Activated CD8-positive, alpha-beta T cell treated with anti-CD3 and anti-CD28 coated beads for 36 hours (primary cell): ENCODE data around the gene TTLL3. TPM values are rescaled to one million over a fixed set of nuclear protein-coding genes. Genes with fewer than 3 reads are reported as not detected.

Source experiments
- ATAC-seq: fragments of 200-7000 bp; cut with Tn5 transposase; one replicate; pipeline ENCODE4 v1.10.0; 2021; ENCODE audit warnings: mild to moderate bottlenecking, moderate library complexity
- CTCF ChIA-PET: fragments of 350-600 bp; sonication (Branson Sonifier 250); formaldehyde crosslinking; loops from one replicate; lab custom pipeline; 2021; ENCODE audit warnings: antibody characterized with exemption; lab: Charles Lee
- POLR2A ChIA-PET: fragments of 350-600 bp; sonication (Branson Sonifier 250); formaldehyde crosslinking; loops from one replicate; lab custom pipeline; 2021; ENCODE audit warnings: antibody characterized with exemption; lab: Charles Lee
- DNase-seq: peaks from one replicate; pipeline ENCODE4 v3.0.0-alpha.2; 2020
- H3K27ac Mint-ChIP-seq: one replicate; pipeline ENCODE4 v1.8.0; 2021; ENCODE audit warnings: mild to moderate bottlenecking, mixed read lengths
- H3K27me3 Mint-ChIP-seq: one replicate; pipeline ENCODE4 v1.8.0; 2021; ENCODE audit warnings: mixed read lengths
- H3K36me3 Mint-ChIP-seq: one replicate; pipeline ENCODE4 v1.8.0; 2021; ENCODE audit warnings: low read depth, mixed read lengths
- H3K4me1 Mint-ChIP-seq: one replicate; pipeline ENCODE4 v1.8.0; 2021; ENCODE audit warnings: low read depth, mixed read lengths
- H3K4me3 Mint-ChIP-seq: one replicate; pipeline ENCODE4 v1.8.0; 2021; ENCODE audit warnings: mild to moderate bottlenecking, moderate library complexity, mixed read lengths
- H3K9me3 Mint-ChIP-seq: one replicate; pipeline ENCODE4 v1.8.0; 2021; ENCODE audit warnings: mixed read lengths
- intact Hi-C: fragments of 100-400 bp; cut with micrococcal nuclease; formaldehyde crosslinking; loops from one replicate; pipeline ENCODE4 v1.10.0; 2022
- total RNA-seq, 2 experiments: library from RNA; stranded (reverse); gene quantifications; one replicate each; pipeline ENCODE4 v1.2.3, GENCODE V29; 2021
- TF ChIP-seq, protein P1 (sequence below): fragments of 200-600 bp; IDR thresholded peaks from one replicate; pipeline ENCODE4 v1.8.0; 2022; ENCODE audit warnings: antibody characterized with exemption, mild to moderate bottlenecking

Gene TTLL3
- total RNA-seq, 2 experiments from 2014 or later, result 52.4 to 61.1 TPM

DNA sequence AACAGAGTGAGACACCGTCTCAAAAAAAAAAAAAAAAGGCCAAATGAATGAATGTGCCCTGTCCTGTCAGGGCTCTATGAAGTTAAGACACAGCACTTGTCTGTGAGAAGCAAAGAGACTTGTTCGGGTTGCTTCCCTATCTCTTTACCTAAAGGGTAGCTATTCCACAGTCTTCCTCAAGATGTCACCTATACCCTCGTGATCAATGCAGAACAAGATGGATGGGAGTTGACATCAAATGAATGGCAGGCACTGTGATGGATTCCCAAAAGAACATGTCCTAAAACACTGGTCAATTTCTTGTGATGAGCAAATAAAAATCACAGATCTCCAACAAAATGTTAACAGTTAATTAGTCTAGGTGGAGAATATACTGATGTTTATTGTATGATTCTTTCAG is 27.3 kb upstream of the TTLL3 start:
- ChIA-PET POLR2A (interaction anchor here (1.0 to 2.6 kb wide), 6 partner anchors 8 to 150 kb away, joined by 3 to 7 read pairs (median 4); partner anchors contain the start of genes ARPC4 and TADA3), CTCF (interaction anchor here (1.0 to 1.3 kb wide), 7 partner anchors 10 to 418 kb away, joined by 3 to 4 read pairs (median 3); partner anchors contain the start of genes ARPC4, RPUSD3 and TADA3)
- H3K4me3 Mint-ChIP-seq, result no peak overlapping the region
- intact Hi-C loops, result no loop called here
- H3K27ac Mint-ChIP-seq, result no peak overlapping the region
- TF ChIP-seq, protein P1, sequence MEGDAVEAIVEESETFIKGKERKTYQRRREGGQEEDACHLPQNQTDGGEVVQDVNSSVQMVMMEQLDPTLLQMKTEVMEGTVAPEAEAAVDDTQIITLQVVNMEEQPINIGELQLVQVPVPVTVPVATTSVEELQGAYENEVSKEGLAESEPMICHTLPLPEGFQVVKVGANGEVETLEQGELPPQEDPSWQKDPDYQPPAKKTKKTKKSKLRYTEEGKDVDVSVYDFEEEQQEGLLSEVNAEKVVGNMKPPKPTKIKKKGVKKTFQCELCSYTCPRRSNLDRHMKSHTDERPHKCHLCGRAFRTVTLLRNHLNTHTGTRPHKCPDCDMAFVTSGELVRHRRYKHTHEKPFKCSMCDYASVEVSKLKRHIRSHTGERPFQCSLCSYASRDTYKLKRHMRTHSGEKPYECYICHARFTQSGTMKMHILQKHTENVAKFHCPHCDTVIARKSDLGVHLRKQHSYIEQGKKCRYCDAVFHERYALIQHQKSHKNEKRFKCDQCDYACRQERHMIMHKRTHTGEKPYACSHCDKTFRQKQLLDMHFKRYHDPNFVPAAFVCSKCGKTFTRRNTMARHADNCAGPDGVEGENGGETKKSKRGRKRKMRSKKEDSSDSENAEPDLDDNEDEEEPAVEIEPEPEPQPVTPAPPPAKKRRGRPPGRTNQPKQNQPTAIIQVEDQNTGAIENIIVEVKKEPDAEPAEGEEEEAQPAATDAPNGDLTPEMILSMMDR, result peak; percentile 36
- no peaks in the 10 kb centered on the region for H3K9me3 Mint-ChIP-seq
- ATAC-seq, result no peak
- no peaks in the 10 kb centered on the region for H3K27me3 Mint-ChIP-seq
- no peak for DNase-seq
- H3K4me1 Mint-ChIP-seq, result peaks cover 61% of the 10 kb centered on the region
- H3K36me3 Mint-ChIP-seq, result peaks cover 59% of the 10 kb centered on the region

DNA sequence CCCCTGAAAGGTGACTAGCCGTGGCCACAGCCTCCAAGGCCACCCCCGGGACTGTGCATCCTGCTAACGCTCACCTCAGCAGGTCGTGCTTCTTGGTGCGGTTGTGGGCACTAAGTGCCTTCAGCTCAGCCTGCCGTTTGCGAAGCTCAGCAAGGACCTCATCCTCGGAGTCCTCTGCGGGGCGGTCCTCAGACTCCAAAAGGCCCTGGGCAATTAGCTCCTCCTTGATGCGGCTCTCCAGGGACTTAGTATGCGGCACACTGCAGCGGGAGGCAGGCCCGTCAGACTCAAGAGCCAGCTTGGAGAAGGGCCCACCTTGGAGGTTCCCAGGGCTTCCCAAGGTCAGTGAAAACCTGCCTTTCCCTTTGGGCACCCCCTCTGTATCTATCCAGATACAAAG is 26.1 kb upstream of the TTLL3 start:
- TF ChIP-seq, protein P1, result no peak
- Mint-ChIP-seq H3K4me1 (peaks cover 53% of the 10 kb centered on the region), H3K27me3 (no peaks in the 10 kb centered on the region), H3K27ac (no peak overlapping the region), H3K9me3 (no peaks in the 10 kb centered on the region), H3K4me3 (no peak overlapping the region), H3K36me3 (peaks cover 62% of the 10 kb centered on the region)
- ATAC-seq, result no peak
- ChIA-PET POLR2A (interaction anchor here (1.0 to 1.6 kb wide), 2 partner anchors 13 to 47 kb away, joined by 3 to 4 read pairs; no protein-coding TSS in a partner anchor), CTCF (interaction anchor here (0.9 kb wide), 1 partner anchor 162 kb away, joined by 3 read pairs; no protein-coding TSS in a partner anchor)
- intact Hi-C loops, result no loop called here
- DNase-seq, result no peak

DNA sequence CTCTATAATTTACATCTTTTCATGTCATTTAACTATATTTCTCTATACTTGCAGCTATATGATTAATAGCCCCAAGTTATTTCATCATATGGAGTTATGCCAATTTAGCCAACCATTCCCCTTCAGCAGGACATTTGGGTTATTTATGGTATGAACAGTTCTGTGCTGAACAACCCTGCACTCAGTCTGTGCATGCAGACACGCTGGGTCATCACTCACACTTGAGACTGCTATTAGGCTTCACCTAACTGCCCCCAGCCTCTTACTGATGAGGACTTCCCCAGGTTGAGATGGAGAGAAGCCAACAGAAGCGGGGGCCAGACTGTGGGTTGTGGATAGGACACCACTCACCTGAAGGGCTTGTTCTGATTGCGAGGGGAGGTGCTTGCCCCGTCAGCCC is 25.1 kb upstream of the TTLL3 start:
- Mint-ChIP-seq H3K4me3 (no peak overlapping the region), H3K4me1 (peaks cover 51% of the 10 kb centered on the region), H3K27ac (no peak overlapping the region), H3K9me3 (no peaks in the 10 kb centered on the region), H3K27me3 (no peaks in the 10 kb centered on the region), H3K36me3 (peaks cover 68% of the 10 kb centered on the region)
- intact Hi-C loops, result no loop called here
- DNase-seq, result no peak
- POLR2A ChIA-PET, result interaction anchor here (1.6 kb wide), 1 partner anchor 48 kb away, joined by 4 read pairs; no protein-coding TSS in a partner anchor
- TF ChIP-seq, protein P1, result no peak
- CTCF ChIA-PET, result no interaction called here
- no peak for ATAC-seq

DNA sequence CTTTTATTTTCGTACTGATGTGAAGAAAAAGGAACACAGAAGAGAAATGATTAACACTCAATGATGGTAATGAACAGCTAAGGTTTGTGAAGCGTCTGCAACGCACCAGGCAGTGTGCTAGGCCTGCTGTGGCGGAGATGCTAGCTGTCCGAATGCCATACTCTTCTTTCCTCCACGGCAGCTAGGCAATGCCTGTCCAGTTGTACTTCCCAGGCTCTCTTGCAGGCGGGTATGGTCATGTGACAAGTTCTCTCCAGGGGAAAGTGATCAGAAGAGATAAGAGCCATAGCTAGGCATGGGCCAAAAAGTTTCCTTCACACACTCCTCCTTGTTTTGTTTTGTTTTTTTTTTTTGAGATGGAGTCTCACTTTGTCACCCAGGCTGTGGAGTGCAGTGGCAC is 24.5 kb upstream of the TTLL3 start:
- Mint-ChIP-seq H3K9me3 (no peaks in the 10 kb centered on the region), H3K36me3 (peaks cover 68% of the 10 kb centered on the region), H3K27me3 (no peaks in the 10 kb centered on the region), H3K4me1 (peaks cover 51% of the 10 kb centered on the region), H3K27ac (no peak overlapping the region), H3K4me3 (no peak overlapping the region)
- no peak for ATAC-seq
- intact Hi-C loops, result no loop called here
- TF ChIP-seq, protein P1, result no peak
- ChIA-PET CTCF (interaction anchor here (1.0 kb wide), 2 partner anchors 36 to 58 kb away, joined by 3 read pairs; partner anchors contain the start of gene OGG1), POLR2A (interaction anchor here (1.2 to 1.6 kb wide), 4 partner anchors 8 to 55 kb away, joined by 3 to 8 read pairs (median 4); partner anchors contain the start of genes BRPF1 and CAMK1)
- DNase-seq, result no peak

DNA sequence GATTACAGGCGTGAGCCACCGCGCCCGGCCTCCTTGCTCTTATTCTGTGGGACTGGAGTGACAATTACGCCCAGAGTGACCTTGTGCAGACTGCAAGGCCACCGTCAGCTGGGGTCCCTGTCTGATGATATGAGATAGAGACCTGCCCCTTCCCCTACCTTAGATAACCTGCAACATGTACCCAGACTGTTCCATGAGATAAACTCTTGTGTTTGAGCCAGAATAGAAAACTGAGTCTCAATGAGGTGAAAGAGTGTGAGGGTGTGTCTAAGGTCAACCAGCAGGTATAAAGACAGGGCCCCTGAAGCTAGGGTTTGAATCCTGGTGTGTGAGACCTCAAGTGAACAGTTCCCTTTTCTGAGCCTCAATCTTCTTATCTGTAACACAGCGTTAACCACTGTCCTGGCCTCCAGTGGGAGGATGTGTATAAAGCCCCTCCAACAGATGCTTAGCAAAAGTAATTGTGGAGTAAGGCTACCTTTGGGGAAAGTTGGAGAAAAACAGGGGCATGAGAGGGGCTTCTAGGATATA is 23.8 kb upstream of the TTLL3 start:
- Mint-ChIP-seq H3K9me3 (no peaks in the 10 kb centered on the region), H3K27me3 (no peaks in the 10 kb centered on the region), H3K27ac (peak overlapping the region; percentile 92), H3K36me3 (peaks cover 68% of the 10 kb centered on the region), H3K4me3 (no peak overlapping the region), H3K4me1 (peaks cover 51% of the 10 kb centered on the region)
- ChIA-PET POLR2A (interaction anchor here (1.2 to 1.4 kb wide), 3 partner anchors 8 to 55 kb away, joined by 3 to 8 read pairs (median 4); partner anchors contain the start of genes BRPF1 and CAMK1), CTCF (interaction anchor here (0.5 to 1.0 kb wide), 5 partner anchors 11 to 59 kb away, joined by 3 to 5 read pairs (median 3); partner anchors contain the start of gene OGG1)
- intact Hi-C loops, result no loop called here
- ATAC-seq (no peak), DNase-seq (no peak)
- TF ChIP-seq, protein P1, result no peak
